SU-DHL-6 (cell line): Measurements from ENCODE around the gene LAPTM5.

ENCODE experiments used
- CTCF ChIP-seq: fragments of 200-600 bp; sonication (generic); IDR thresholded peaks from one replicate; pipeline ENCODE4 v1.5.1; 2017; ENCODE audit warnings: antibody characterized with exemption, mild to moderate bottlenecking, low read length, moderate library complexity; ENCODE audit not compliant: insufficient read depth, poor library complexity, severe bottlenecking
- EZH2phosphoT487 ChIP-seq: fragments of 200-600 bp; sonication (generic), shearing (Covaris generic); conservative IDR thresholded peaks from 2 replicates; pipeline ENCODE4 v1.6.1; 2018; ENCODE audit warnings: mild to moderate bottlenecking, antibody characterized with exemption, low read length, moderate library complexity, mixed read lengths

GRCh38 chr1:30782361-30783255, 25.0 kb upstream of the LAPTM5 start:
- TF ChIP-seq CTCF (peak; percentile 41), EZH2phosphoT487 (no peak)
